ENCODE measurements around the gene GLCCI1.

Gene GLCCI1

DNA sequence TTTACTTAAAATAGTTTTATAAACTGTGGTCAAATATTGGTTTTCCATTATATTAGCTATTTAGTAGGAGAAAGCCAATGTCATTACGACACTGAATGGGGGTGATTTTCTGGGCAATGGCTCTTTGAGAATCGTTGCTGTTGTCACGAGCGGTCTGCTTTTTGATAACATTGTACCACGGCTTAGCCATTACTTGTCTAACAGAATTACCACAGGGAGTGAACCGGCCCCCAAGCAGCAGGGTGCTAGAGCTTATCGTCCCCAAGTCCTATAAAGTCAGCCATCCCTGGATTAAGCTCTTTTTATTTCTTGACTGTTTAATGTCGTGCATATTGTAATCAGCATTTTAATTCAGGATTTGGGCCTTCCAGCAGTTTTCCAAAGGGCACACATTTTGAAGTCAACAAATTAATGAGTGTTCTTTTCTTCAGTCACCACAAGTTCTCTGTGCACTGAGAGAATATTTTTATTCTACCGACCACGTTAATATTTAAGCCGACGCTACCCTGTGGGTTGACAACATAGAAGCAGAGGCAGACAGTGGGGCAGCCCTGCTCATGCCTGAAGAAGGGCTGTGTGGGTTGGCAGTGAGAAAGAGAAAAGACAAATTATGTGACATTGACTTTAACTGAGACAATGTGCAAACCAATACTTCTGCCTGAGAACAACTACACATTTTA lies 167.6 kb downstream of the GLCCI1 start:
- no peak for DNase-seq

Data from NCI-H446 treated with DMSO at 0.1 percent for 48 hours (cell line).